Measurements from ENCODE around the gene RNF5.
"Not testable (repeated sequence)": the region's sequence is repeated elsewhere in the genome, so short reads cannot be mapped to it uniquely, and the experiment has no call there.

Gene RNF5

DNA sequence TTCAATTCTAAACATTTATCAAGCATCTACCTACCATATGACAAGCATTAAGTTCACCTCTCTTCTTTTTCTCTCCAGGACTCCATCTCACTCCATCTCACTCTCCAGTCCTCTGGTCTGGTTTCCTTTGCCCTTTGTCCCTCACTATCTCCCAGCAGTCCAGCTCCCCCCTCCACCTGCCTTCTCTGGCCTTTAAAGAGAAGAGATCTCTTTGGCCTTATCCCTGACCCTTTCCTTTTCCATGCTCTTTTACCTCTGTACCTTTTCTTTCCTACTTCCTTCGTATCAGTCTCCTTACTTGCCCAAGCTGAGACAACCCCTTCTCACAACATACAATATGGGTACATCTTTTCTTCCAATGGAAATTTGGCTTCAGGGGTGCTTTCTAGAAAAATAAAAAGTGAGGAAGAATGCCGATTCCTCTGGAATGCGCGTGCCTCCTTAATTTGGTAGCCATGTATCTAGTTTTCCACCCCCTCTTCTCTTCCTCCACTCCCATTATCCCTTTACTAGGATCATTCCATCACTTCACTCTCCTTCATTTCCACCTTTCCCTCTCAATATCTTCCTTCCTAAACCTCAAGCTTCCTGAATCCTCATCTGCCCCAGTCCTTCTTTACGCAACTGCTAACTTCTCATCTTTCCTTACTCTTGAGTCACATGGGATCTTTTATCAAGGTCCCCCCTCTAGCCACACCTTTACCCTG, 1.6 kb upstream of the RNF5 start:
- DNase-seq: peak; percentile 78

DNA sequence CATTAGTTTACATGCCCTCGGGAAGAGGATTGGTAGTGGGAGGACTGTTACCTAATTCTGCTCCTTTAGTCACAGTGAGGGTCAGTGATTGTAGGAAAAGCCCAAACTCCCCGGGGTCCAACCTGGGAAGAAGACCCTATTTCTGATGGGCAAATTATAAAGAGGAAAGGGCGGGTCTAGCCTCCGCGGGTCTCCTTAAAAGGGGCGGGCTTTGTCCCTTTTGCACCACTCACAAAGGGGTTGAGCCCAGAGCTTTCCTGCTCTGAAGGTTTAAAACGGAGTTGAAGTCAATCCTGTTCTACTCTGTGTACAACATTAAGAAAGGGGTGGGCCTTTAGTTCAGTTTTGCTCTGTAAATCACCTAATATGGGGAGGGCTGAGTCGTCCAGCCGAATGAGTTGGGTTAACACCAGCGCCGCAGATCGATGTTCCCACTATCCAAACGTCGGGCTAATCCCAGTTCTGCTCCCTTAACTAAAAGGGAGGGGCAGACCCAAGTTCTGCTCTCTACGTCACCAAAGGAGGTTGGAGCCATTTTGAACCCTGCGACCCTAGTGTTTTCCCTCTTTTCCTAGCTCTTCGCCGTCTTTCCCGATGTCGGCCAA, 920 bp upstream of the RNF5 start:
- no peak for DNase-seq

DNA sequence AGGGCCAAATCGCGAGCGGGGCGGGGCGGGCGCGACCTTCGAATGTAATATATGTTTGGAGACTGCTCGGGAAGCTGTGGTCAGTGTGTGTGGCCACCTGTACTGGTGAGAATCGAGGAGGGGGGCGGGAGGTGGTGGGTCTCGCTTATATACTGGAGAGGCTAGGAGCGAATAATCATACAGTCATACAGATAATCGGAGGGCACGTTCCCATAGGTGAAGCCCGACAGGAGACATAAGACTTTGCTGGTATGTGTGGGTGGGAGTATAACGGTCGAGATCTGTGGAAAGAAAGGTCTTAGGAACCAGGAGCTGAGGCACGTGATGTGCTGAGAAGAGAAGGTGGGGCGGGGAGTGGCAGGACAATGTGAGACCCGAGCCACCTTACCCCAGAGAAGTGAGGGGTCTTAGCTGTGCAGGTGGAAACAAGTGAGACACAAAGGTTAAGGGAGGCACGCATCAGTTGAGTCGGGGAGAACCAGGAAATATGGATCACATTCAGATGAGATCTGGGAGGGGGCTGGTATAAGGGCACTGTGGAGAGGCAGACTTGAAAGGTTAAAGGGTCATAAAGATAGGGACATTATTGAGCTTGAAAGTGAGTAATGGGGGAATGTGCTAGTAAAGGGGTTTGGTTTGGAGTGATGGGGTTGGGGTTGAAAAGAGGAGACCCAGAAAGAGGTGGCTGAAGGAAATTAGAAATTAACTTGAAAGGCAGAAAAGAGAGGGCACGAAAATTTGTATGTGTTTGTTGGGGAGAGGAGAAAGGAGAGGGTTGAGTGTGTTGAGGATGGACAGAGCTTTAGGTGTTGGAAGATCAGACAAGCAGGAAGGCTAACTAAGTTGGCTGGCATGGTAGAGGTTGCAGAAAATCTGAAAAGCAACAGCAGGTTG, 589 bp downstream of the RNF5 start:
- DNase-seq: no peak

DNA sequence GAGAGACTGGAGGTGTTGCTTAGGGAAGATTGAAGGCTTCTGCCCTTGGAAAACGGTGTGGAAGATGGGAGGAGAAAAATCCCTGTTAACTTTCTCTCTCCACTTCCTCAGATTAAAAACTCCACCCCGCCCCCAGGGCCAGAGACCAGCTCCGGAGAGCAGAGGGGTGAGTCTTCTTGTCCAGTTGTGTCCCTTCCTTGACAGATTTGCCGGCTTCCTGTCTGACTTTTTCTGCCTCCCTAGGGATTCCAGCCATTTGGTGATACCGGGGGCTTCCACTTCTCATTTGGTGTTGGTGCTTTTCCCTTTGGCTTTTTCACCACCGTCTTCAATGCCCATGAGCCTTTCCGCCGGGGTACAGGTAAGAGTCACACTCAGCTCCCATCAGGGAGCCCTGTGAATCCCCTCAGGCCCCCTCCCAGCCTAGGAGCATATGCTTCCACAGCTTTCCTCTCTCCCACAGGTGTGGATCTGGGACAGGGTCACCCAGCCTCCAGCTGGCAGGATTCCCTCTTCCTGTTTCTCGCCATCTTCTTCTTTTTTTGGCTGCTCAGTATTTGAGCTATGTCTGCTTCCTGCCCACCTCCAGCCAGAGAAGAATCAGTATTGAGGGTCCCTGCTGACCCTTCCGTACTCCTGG, 1.7 kb downstream of the RNF5 start:
- DNase-seq: no peak

DNA sequence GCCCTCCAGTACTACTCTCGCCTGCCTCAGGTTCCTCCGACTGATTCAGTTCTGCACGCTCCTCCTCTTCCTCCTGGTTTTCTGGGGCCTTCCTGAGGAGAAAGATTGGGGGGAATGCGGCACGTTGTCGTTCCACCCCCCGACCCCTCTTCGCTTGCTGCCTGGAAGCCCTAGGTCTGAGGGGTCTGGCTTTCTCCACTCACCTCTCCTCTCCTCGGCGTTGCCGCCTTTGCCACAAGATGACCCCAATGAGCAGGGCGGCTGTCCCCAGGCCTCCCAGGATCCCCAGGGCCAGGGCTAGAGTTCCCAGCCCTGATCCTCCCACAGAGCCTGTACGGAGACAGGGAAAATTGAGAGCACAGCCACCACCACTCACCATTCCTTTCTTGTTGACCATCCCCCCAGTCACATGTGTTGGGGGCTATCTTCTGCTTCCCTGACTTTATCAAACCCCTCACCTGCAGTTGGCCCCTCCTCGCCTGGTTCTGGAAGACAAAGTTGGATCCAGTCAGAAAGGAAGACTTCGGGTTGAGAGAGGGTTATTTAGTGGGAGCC, 3.0 kb downstream of the RNF5 start:
- no peak for DNase-seq

DNA sequence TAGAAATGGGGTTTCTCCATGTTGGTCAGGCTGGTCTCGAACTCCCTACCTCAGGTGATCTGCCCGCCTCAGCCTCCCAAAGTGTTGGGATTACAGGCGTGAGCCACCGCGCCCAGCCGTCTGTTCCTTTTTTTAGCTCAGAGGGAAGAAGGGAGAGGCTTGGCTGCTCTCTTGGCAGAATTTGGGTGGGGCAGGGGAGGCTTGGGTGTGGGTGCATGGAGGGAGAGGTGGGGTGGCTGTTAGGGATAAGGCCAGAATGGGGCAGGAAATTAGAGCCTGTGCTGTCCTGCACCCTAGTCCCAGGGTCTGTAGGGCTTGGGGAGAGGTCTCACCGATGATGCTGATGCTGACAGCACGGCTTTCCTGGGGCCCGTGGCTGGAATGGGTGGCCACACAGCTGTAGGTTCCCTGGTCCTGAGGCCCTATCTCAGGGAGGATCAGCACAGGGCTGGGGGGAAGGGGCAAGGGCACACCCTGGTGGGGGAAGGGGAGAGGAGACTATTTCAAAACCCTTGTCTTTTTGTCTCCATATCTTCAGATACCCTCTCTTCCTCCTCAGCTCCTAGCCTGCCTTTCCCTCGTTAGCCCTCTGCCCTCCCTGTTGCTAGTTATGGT, 3.8 kb downstream of the RNF5 start:
- no peak for DNase-seq

DNA sequence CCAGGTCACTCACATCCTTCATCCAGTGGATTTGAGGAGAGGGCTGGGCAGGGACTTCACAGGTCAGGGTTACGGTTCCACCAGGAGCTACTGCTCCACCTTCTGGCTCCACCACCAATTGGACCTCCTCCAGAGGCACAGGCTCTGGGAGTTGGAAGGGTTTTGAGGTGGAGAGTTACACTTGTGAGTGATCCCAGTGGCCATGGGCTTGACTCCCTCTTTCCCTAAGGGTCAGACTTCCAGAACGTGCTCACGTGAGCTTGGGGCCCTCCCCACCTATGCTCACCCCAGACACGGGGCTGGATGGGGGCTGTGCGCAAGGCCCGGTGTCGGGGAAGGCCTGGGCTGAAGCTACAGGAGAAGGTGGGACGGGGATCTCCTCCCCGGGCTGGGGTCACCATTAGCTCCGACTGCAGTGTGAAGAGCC, 4.4 kb downstream of the RNF5 start:
- no peak for DNase-seq

DNA sequence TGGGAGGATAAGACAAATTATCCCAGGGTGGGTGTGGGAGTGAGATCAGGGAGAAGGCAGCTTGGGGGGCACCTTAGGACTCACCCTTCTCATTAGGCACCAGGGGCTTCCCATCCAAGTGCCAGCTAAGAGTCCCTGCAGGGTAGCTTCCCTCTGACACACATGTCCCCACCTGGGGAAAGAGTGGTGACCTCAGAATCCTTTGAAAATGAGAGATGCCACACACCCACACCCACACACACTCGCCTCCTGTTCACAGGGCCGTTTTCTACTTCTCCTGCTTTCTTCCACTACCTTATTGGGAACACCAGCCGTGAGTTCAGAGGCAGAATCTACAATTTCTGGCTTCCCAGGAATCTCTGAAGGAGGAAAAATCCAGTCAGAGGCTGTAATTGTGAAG, 4.8 kb downstream of the RNF5 start:
- no peak for DNase-seq

DNA sequence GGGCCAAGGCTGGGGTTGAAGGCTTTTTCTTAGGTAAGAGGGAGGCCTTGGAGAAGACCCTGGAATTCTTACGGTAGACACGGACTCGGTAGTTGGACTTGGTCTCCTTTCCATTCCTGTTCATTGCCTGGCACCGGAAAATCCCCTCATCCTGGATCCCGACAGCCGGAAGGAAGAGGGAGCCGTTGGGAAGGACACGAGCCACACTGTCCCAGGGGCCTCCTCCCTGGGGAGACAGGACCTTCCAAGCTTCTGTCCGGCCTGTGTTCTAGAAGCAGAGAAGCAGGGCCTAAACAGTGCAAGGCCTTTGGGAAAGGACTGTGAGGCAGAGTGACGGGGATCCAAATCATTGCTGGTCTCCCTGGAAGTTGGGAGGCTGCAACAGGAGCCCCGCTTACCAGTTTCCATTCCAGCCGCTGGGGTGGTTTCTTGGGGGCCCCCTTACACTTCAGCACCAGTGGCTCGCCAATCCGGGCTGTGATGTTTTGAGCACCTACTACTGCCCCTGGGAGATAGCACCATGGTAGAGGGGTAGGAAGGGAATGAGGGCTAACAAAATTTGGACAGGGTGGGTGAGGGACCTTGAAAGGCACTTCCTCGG, 5.4 kb downstream of the RNF5 start:
- DNase-seq: no peak

DNA sequence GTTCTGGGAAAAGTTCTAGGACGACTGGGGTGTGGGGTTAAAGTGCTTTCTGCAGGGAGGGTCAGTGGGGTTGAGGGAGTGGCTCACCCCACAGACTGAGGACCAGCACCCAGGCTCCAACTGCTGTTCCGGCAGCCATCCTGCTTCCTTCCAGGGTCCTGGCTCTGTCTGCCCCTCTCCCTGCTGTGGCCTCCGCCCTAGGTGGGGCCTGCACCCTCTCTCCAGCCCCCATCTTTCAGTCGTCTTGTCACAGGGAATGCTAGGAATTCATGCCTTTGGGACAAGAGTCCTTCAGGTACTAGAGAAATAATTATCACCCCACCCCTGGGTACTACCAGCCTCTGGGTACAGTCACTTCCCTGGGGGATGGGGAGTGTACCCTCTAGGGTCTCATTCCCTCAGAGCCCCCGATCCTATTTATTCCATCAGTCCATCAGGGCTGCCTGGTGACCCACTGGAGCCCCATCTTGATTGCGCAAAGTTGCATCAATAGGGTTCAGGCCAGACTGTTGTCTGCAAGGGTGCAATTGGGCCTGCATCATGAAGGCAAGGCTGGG, 6.0 kb downstream of the RNF5 start, which contains the start of gene AGER:
Gene AGER (minus strand): TSS at position 170 of the 557 bp plus-strand sequence. CDS start 31 bp downstream, at position 139.
- no peak for DNase-seq

DNA sequence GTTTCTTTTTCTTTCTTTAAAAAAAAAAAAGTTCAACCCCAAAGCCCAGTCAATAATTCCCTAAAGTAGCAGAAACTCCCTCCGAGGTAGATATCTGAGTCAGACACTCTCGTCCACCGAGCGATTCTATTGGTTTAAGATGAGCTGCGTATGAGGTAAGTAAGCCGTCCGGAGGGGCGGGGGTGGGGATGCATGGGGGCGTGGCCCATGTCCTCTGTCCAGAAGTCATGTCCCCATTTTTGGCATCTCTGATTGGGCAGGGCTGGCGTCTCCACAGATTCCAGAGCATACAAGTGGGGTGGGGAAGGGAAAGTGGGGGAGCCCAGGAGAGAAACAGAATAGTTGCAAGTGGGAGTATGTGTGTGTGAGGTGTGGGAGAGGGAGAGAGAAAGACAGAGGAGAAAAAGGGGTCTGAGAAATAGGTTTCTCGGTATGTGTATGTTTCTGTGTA, 7.5 kb downstream of the RNF5 start:
- peak; percentile 86 for DNase-seq

DNA sequence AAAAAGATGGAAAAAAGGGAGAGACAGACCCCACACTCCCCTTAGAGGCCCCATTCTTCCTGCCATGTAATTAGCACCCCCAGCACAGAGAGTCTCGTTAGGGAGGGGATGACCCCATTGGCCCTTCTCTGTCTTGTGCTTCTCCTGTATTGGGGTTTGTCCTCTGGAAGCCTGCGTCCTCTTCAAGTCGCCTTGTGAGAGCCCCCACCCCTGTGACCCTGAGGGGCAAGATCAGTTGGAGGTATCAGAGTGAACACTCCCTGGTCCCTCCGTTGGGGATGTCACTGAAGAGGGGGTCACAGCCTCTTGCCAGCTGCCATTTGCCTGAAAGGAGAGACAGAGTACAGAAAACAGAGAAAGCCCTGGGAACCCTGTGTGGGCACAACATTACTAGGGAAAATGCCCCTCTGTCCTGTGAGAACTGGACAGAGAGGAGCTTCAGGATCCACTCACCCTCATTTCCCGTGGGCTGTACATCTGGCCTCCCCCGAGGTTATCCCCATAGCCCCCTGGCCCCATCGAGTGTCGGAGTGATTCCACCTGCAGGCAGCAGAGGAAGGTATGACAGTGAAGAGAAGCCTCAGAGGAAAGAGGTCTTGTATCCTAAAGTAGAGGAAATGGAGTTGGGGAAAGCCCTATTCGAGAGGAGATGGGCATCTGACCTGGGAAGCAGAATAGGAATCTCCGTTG, 8.1 kb downstream of the RNF5 start:
- not testable (repeated sequence) for DNase-seq

DNA sequence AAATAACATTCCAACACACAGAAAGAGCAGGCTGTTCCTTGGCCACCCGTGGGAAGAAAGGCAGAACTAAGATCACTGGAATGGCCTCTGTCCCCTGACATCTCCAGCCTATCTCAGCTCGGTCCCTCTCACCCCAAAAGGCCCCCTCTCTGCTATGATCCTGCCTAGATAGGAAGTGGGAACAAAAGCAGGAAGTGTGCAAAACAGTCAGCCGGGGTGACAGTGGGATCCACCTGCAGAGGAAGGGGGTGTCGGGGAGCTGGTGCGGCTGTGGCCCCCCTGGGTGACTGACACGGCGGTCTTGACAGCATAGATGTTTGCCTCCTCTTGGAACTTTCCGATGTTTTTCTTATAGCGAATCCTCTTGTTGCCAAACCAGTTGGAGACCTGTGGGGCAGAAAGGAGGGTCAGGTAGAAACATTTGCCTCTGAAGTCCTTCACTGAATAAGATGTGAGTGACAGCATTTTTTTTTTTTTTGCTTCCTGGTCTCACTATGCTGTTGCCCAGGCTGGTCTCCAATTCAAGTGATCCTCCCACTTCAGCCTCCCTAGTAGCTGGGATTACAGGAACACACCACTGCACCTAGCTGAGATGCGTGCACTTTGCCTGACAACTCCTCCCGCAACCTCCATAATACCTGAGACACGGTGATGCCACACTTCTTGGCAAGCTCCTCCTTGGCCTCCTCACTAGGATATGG, 9.0 kb downstream of the RNF5 start:
- no peak for DNase-seq

DNA sequence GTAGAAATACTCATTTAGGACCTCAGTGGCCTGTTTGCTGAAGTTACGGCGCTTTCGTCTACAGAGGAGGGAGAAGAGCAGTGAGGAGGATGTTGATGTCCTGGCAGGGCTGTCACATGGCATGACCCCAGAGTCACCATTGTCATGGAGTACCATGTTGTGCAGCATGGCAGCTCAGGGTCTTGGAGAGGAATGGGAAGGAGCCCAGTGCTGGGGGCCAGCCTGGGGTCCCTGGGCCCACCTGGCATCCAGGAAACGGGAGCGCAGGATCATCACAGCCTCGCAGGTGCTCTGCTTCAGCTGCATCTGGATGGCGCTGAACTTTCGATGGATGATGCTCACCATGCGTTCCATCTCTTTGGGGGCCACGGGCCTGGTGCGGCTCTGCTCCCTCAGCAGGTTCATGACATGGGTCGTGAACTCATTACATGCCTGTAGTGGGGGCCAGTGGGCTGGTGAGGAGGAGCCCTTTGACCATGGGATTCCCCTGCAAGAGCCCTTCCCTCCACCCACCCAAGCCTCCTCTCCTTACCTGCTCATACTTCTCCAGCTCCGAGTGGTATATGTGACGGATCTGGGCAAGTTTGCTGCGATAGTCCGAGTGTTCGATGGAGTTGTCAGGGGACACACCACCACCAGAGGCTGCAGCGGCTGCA, 9.6 kb downstream of the RNF5 start:
- DNase-seq: not testable (repeated sequence)

DNA sequence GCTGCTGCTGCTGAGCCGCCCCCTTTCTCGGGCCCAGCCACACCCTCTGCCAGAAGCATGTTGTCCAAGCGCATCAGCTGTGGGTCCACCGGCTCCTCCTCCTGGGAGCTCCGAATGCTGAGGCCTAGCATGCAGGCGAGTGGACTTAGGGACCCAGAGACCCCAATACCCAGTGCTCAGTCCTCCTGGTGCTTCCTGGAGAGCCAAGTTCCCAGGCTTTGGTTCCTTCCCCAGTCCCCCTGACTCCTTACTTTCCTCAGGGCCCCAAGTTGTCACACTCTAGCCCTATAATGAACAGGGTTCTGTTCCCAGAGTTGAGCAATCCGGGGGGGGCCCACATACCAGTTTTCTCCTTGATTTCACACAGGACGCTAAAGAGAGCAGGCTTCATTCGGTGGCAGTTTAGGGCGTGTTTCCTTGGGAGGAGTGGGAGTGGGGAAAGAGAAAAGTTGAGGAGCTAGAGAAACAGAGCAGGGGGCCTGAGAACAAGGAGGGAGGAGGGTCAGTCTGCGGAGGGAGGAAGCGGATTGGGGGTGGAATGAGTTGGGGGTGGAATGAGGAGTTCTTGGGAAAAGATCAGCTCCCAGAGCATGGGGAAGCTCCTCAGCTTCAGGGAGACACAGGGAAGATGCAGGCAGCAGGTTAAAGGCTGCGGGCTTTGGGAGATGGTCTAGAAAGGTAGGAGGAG, 10.3 kb downstream of the RNF5 start:
- DNase-seq: no peak

DNA sequence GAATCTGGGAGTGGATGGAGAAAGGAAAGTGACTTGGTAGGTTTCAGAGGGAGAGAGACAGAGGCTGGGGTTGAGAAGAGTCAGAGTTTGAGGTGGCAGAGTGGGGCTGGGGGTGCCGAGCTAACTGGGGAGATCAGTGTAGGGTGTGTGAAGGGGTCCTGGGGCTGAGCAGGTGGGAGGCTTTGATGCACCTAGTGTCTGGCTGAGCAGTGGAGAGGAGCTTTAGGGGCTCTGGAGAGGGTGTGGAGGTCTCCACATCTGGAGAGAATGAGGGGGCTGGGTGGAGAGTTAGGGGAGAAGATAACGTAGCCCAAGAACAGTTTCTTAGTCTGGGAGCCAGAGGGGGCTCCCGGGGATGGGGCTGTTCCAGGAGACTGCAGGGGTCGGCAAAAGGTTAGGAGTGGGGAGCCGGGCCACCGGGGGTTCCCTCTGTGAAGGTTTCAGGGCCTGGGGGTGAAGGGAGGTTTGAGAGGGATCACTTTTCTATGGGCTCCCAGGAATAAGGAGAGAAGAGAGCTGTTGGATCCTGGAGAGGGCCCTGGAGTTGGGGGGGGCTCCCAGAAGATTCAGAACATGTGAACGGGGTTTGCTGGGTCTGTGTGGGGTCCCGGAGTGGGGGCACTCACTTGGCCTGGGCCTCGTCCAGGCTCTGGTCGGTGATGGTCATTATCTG, 11.0 kb downstream of the RNF5 start:
- no peak for DNase-seq

DNA sequence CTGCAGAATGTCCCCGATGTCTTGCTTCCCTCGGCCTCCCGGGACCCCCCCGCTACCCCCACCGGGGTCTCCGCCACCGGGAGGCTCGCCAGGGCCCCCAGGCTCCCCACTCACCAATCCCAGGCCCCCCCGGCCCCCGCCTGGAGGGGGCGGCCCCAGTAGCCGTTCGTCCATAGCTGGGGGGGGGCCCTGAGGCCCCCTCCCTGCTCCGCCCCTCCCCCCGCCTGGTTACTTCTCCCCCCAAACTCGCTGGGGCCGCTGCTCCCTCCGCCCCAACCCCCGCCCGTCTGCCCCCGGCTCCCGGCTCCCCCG, 11.5 kb downstream of the RNF5 start:
- DNase-seq: no peak

DNA sequence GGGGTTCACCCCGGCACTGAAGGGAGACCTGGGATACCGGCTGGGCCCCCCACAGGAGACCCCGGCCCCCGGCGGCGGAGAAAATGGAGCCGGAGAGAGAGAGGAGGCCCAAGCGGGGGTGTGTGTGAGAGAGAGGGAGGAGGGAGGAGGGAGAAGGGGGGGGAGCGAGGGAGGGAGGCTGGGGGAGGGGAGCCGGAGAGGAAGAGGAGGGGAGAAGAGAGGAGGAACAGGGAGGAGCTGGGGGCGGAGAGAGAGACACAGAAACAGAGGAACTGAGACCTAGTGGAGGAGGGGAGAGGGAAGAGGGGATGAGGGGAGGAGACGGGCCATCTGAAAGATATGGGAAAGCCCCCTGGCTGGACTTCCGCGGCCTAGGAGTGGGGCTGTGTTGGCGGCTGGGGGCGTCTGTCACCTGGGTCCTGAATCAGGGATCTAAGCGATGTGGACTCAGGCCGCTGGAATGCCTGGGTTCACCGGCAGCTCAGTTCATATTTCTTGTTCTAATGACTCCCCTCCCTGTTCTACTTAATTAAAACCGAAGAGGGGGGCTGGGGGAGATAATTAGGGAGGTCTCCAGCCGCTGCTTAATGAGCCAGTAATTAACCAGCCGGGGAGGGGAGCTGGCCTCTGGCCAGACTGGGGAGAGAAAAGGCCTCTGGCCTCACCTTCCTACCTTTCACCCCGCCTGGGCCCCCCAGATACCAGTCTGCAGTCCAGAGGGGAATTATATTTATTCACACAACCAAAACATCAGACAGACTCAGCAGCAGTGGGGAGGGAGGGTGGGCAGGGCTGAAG, 12.0 kb downstream of the RNF5 start, which contains the start of gene PBX2:
Gene PBX2 (minus strand): TSS at position 149 of the 798 bp plus-strand sequence. CDS start 287 bp downstream, outside the sequence.
- peak; percentile 82 for DNase-seq

All from HCEC 1CT (cell line).